NOMO-1 treated with DMSO at 0.1 percent for 48 hours (cell line): ENCODE results near the gene POLR2J3.
"Not testable (repeated sequence)": the region's sequence is repeated elsewhere in the genome, so short reads cannot be mapped to it uniquely, and the experiment has no call there.

ENCODE experiments used
- DNase-seq: peaks from one replicate; lab custom pipeline; 2025; ENCODE audit not compliant: unreplicated experiment; lab: John Stamatoyannopoulos, UW

The POLR2J3 gene

DNA sequence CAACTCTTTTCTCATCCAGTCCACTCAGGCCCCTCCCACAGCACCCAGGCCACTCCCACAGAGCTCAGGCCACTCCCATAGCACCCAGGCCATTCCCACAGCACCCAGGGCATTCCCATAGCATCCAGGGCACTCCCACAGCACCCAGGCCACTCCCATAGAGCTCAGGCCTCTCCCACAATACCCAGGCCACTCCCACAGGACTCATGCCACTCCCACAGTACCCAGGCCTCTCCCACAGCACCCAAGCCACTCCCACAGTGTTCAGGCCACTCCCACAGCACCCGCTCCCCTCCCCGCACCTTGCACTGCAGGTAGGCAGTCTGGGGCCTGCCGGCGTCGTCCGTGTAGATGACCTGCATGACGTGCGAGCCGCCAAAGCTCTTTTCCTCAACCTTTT, 17.5 kb upstream of the POLR2J3 start:
- DNase-seq: not testable (repeated sequence)

GRCh38 chr7:102583495-102583894, 11.1 kb upstream of the POLR2J3 start:
- not testable (repeated sequence) for DNase-seq

DNA sequence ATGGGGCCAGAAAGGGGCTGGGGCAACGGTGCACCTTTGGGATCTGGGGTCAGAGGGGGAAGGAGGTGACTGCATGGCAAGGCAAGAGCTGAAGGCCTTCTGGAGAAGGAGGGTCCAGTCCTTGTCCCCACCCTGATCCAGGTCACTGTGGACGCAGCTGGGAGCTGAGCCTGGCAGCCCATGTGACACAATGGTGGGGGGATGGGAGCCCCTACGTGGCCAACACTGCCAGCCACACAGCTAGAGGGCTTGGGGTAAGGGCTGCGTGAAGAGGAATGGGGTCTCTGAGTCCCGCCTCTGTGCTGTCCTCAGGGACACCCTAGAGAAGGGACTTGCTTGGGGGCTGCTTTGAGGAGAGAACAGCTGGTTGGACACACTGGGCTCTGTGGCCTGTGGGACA, 9.3 kb upstream of the POLR2J3 start:
- DNase-seq: not testable (repeated sequence)

- DNase-seq: not testable (repeated sequence)
Observed at GRCh38 chr7:102578486-102578885, 6.1 kb upstream of the POLR2J3 start.

GRCh38 chr7:102577315-102578240, 5.2 kb upstream of the POLR2J3 start:
- not testable (repeated sequence) for DNase-seq

DNA sequence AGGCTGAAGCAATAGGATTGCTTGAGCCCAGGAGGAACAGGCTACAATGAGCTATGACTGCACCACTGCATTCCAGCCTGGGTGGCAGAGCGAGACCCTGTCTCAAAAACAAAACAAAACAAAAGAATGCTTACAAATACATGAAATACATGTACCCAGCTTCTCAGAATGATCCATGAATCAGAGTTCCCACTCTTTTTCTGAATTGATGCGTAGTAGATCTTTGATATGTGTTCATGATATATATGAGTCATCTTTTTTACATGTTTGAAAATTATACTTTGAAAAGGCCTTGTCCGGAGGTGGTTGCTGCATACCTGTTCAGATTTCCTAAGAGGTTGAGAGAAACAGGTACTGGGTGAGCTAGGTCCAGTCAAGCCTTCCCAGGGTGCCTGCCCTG, 4.0 kb upstream of the POLR2J3 start:
- not testable (repeated sequence) for DNase-seq

GRCh38 chr7:102574607-102575006, 2.2 kb upstream of the POLR2J3 start:
- not testable (repeated sequence) for DNase-seq

GRCh38 chr7:102568620-102569019, 3.8 kb downstream of the POLR2J3 start:
- not testable (repeated sequence) for DNase-seq

DNA sequence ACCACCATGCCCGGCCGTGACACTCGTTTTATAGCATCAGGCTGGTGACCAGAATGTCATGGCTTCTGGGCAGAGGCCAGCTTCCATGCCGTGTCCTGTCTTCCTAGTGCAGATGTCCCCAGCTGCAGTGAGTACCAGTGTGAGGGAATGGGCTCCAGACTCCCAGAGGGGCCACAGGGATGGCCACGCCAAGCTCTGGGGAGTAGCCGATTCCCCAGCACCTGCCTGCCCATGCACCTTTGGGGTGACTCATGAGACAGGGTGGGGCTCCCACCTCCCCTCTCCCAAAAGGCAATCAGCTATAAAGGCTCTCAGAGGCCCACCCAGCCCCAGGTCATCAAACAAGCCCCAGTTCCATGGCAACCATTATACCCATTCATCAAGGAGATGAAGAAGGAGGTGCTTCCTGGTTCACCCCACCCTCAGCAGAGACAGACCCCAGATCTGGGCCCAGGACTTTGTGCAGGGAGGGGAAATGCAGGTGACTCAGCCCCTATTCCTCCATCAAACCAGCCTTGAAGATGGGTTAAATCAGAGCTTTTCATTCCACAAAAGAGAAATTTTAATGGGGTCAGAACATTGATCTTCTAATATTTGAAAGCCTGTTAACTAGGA, 21.5 kb downstream of the POLR2J3 start, which contains the start of gene SPDYE2:
SPDYE2 (plus strand) TSS at position 419 of the 615 bp plus-strand sequence. CDS start 2,030 bp downstream, outside the sequence.
- not testable (repeated sequence) for DNase-seq

GRCh38 chr7:102546353-102546752, 26.0 kb downstream of the POLR2J3 start:
- not testable (repeated sequence) for DNase-seq

GRCh38 chr7:102545288-102545687, 27.1 kb downstream of the POLR2J3 start:
- not testable (repeated sequence) for DNase-seq

GRCh38 chr7:102544372-102544771, 28.0 kb downstream of the POLR2J3 start:
- not testable (repeated sequence) for DNase-seq

GRCh38 chr7:102543596-102543995, 28.8 kb downstream of the POLR2J3 start, which contains the start of gene UPK3BL2:
TSS of gene UPK3BL2 (minus strand) at chr7:102543696. CDS start at chr7:102543636, 60 bp downstream.
- DNase-seq: not testable (repeated sequence)

GRCh38 chr7:102542771-102543170, 29.6 kb downstream of the POLR2J3 start:
- DNase-seq: not testable (repeated sequence)

- DNase-seq: not testable (repeated sequence)
Observed at GRCh38 chr7:102542083-102542482, 30.3 kb downstream of the POLR2J3 start.

- DNase-seq: not testable (repeated sequence)
Observed at GRCh38 chr7:102540604-102541003, 31.8 kb downstream of the POLR2J3 start.

DNA sequence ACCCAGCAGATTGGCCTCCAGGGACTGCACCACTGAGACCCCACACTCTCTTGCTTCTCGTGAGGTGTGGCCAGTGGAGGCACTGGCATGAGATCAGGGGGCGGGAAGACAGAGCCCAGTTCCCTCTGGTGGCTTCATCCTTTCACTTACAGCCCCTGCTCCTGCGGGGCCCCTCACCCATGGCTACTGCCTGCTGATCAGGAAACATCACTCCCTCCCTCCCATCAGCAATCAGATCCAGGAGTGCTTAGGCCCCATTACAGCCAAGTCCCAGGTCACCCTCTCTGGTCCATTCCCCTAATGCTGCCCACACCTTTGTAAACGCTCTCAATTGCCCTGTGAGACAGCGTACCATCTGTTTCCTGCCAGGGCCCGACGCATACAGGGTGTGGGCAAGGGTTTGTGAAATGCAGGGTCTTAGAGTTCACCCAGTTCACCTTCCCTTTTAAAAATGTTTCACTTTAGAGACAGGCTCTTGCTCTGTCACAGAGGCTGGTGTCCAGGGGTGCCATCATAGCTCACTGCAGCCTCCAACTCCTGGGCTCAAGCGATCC, 37.2 kb downstream of the POLR2J3 start:
- DNase-seq: not testable (repeated sequence)

- DNase-seq: not testable (repeated sequence)
Observed at GRCh38 chr7:102532127-102532526, 40.3 kb downstream of the POLR2J3 start.

- DNase-seq: not testable (repeated sequence)
Observed at GRCh38 chr7:102531583-102531982, 40.8 kb downstream of the POLR2J3 start.

GRCh38 chr7:102527822-102528793, 44.3 kb downstream of the POLR2J3 start:
- DNase-seq: not testable (repeated sequence)
